ENCODE results near the gene THSD4. TPM values are rescaled to one million over a fixed set of nuclear protein-coding genes. Genes with fewer than 3 reads are reported as not detected.

Gene THSD4
- total RNA-seq, 1 experiment from 2014 or later = 29.3 TPM

DNA sequence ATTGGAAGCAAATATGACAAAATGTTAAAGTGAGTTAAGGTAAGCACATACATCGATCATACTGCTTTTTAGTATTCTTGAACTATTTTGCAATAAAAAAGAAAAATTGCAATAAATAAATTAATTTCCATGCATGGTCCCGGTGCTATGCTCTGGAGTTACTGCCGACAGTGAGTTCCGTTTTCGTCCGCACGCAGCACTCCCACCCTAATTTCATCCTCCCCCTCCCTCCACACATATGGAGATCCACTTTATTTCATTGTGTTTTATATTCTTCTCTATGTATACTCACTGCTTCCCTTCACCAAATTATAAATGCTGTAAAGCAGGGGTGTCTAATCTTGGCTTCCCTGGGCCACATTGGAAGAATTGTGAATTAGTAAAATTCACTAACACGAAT is 247.3 kb downstream of the THSD4 start:
- no peak for TF ChIP-seq EZH2 (IDR thresholded peaks at IDR 0.05; ENCODE audit: low read depth)
- TF ChIP-seq, protein P1, sequence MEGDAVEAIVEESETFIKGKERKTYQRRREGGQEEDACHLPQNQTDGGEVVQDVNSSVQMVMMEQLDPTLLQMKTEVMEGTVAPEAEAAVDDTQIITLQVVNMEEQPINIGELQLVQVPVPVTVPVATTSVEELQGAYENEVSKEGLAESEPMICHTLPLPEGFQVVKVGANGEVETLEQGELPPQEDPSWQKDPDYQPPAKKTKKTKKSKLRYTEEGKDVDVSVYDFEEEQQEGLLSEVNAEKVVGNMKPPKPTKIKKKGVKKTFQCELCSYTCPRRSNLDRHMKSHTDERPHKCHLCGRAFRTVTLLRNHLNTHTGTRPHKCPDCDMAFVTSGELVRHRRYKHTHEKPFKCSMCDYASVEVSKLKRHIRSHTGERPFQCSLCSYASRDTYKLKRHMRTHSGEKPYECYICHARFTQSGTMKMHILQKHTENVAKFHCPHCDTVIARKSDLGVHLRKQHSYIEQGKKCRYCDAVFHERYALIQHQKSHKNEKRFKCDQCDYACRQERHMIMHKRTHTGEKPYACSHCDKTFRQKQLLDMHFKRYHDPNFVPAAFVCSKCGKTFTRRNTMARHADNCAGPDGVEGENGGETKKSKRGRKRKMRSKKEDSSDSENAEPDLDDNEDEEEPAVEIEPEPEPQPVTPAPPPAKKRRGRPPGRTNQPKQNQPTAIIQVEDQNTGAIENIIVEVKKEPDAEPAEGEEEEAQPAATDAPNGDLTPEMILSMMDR (conservative IDR thresholded peaks at IDR 0.05) = no peak
- Histone ChIP-seq H3K4me2 (no peak overlapping the region), H3K4me3 (no peak overlapping the region), H3K9me2 (ENCODE audit: insufficient read depth) (no peaks in the 10 kb centered on the region), H3K27ac (no peak overlapping the region), H3F3A (ENCODE audit: insufficient read depth, low read depth) (no peaks in the 10 kb centered on the region), H4K20me1 (ENCODE audit: insufficient read depth) (no peaks in the 10 kb centered on the region), H3K36me3 (ENCODE audit: low read depth) (no peaks in the 10 kb centered on the region), H3K79me2 (ENCODE audit: low read depth) (no peaks in the 10 kb centered on the region), H3K9me3 (ENCODE audit: insufficient read depth, low read depth) (no peaks in the 10 kb centered on the region), H3K27me3 (ENCODE audit: insufficient read depth, low read depth) (no peaks in the 10 kb centered on the region), H2AFZ (no peak overlapping the region), H3K4me1 (replicated peaks; ENCODE audit: insufficient read depth) (no peaks in the 10 kb centered on the region)
- ChIA-PET POLR2A (ENCODE audit: unreplicated experiment) (no interaction called here), CTCF (no interaction called here)
- intact Hi-C loops (cut with micrococcal nuclease; ENCODE audit: unreplicated experiment) = no loop called here
- BruUV-seq (replicated peaks) = no TSS peak
- DNase-seq = no peak

DNA sequence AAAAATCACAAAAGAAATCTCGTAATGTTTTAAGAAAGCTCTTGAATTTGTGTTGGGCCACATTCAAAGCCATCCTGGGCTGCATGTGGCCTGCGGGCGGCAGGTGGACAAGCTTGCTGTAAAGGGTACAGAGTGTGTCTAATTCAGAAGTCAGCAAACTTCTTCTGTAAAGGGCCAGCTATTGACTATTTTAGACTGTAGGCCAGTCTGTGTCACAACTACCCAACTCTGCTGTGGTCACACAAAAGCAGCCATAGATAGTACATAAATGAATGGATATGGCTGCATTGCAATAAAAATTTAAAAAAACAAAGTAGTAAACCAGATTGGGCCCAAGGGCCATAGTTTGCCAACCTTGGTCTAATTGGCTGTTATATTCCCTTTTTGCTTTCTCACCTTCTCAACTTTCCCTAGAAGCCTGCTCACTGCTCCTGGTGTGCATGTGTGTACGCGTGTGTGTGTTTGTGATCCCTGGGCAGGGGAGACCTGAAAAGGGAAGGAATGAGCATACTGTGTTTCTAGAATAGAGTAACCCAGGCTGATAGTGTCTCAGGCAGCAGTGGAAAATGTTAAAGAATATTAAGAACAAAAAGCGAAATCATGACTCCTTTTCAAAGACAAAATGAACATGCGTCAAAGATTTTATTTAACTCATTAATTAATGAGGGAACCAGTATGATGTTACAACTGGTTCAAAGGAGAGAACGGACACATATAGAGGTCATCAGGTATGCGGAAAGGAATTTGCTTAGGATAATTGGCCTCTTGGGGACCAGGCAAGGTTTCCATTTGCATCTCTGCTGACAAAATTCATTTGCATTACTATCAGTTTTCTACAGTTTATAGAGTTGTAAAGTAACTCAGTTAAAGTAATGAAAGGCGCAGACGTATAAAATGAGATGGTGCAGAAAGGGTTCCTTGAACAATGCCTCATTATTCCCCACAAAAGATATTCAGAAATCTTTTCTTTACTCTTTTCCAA is 248.0 kb downstream of the THSD4 start:
- H3F3A ChIP-seq (ENCODE audit: insufficient read depth, low read depth) = no peaks in the 10 kb centered on the region
- H3K36me3 ChIP-seq (ENCODE audit: low read depth) = no peaks in the 10 kb centered on the region
- no peaks in the 10 kb centered on the region for H3K9me2 ChIP-seq (ENCODE audit: insufficient read depth)
- TF ChIP-seq EZH2 (IDR thresholded peaks at IDR 0.05; ENCODE audit: low read depth) = no peak
- TF ChIP-seq, protein P1 (conservative IDR thresholded peaks at IDR 0.05) = no peak
- ChIA-PET CTCF (no interaction called here), POLR2A (ENCODE audit: unreplicated experiment) (interaction anchor here (0.5 kb wide), 1 partner anchor 695 kb away, joined by 14 read pairs; no protein-coding TSS in a partner anchor)
- no TSS peak for BruUV-seq (replicated peaks)
- no peaks in the 10 kb centered on the region for H4K20me1 ChIP-seq (ENCODE audit: insufficient read depth)
- no peaks in the 10 kb centered on the region for H3K4me1 ChIP-seq (replicated peaks; ENCODE audit: insufficient read depth)
- H3K4me3 ChIP-seq = no peak overlapping the region
- no peak overlapping the region for H2AFZ ChIP-seq
- no peak overlapping the region for H3K27ac ChIP-seq
- intact Hi-C loops (cut with micrococcal nuclease; ENCODE audit: unreplicated experiment) = no loop called here
- DNase-seq = no peak
- no peaks in the 10 kb centered on the region for H3K79me2 ChIP-seq (ENCODE audit: low read depth)
- H3K27me3 ChIP-seq (ENCODE audit: insufficient read depth, low read depth) = no peaks in the 10 kb centered on the region
- no peak overlapping the region for H3K4me2 ChIP-seq
- H3K9me3 ChIP-seq (ENCODE audit: insufficient read depth, low read depth) = no peaks in the 10 kb centered on the region

DNA sequence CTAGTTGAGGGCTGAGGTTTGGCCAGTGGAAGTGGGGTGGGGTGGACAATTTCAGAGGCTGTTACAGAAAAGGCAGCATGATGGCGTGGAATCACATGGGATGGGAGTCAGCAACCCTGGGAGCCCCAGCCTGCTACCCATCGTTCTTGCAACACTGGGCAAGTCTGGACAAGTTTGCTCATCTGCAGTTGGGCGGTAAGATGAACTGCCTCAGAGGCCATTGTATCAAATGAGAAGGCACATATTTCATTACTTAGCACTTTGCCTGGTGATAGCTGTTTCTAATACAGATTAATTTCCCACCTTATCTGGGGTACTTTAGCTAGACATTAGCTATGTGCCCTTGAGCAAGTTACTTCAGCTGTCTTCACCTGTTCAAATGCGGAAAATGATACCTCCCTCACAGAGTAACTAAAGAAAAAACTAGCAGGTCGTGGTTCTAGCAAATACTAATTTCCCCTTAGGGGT is 248.9 kb downstream of the THSD4 start:
- no peaks in the 10 kb centered on the region for H3K4me1 ChIP-seq (replicated peaks; ENCODE audit: insufficient read depth)
- H2AFZ ChIP-seq = no peak overlapping the region
- H3K9me2 ChIP-seq (ENCODE audit: insufficient read depth) = no peaks in the 10 kb centered on the region
- no peaks in the 10 kb centered on the region for H3K9me3 ChIP-seq (ENCODE audit: insufficient read depth, low read depth)
- H3K79me2 ChIP-seq (ENCODE audit: low read depth) = no peaks in the 10 kb centered on the region
- H3K4me3 ChIP-seq = no peak overlapping the region
- no peaks in the 10 kb centered on the region for H3K36me3 ChIP-seq (ENCODE audit: low read depth)
- ChIA-PET POLR2A (ENCODE audit: unreplicated experiment) (interaction anchor here (0.5 kb wide), 1 partner anchor 695 kb away, joined by 14 read pairs; no protein-coding TSS in a partner anchor), CTCF (no interaction called here)
- intact Hi-C loops (cut with micrococcal nuclease; ENCODE audit: unreplicated experiment) = no loop called here
- no peak overlapping the region for H3K4me2 ChIP-seq
- no peaks in the 10 kb centered on the region for H3F3A ChIP-seq (ENCODE audit: insufficient read depth, low read depth)
- H3K27me3 ChIP-seq (ENCODE audit: insufficient read depth, low read depth) = no peaks in the 10 kb centered on the region
- H4K20me1 ChIP-seq (ENCODE audit: insufficient read depth) = no peaks in the 10 kb centered on the region
- TF ChIP-seq EZH2 (IDR thresholded peaks at IDR 0.05; ENCODE audit: low read depth) = no peak
- TF ChIP-seq, protein P1 (conservative IDR thresholded peaks at IDR 0.05) = no peak
- BruUV-seq (replicated peaks) = no TSS peak
- no peak for DNase-seq
- no peak overlapping the region for H3K27ac ChIP-seq
